ENCODE results near the gene ROR2.

The ROR2 gene

DNA sequence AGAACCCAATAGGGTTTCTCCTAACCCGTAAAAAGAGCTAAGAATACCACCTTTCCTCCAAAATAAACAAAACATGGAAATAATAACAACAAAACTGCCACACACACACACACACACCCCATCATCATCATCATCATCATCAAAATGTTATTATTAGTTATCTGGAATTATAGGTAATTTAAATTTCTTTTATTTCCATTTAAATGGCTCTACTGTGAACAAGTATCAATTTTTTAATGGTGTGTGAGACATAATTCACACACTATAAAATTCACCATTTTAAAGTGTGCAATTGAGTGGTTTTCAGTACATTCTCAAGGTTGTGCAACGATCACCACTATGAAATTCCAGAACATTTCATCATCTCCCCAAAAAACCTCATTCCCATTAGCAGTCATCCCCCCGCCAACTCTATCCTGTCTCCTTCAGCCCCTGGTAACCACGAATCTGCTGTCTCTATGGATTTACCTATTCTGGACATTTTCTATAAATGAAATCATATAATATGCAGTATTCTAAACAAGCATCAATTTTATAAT, 172.7 kb downstream of the ROR2 start:
- DNase-seq (ENCODE audit: low read depth) = peak; percentile 88
- no peak overlapping the region for H3K4me3 ChIP-seq (ENCODE audit: control insufficient read depth, low read depth, low read length)
- TF ChIP-seq, protein P1, sequence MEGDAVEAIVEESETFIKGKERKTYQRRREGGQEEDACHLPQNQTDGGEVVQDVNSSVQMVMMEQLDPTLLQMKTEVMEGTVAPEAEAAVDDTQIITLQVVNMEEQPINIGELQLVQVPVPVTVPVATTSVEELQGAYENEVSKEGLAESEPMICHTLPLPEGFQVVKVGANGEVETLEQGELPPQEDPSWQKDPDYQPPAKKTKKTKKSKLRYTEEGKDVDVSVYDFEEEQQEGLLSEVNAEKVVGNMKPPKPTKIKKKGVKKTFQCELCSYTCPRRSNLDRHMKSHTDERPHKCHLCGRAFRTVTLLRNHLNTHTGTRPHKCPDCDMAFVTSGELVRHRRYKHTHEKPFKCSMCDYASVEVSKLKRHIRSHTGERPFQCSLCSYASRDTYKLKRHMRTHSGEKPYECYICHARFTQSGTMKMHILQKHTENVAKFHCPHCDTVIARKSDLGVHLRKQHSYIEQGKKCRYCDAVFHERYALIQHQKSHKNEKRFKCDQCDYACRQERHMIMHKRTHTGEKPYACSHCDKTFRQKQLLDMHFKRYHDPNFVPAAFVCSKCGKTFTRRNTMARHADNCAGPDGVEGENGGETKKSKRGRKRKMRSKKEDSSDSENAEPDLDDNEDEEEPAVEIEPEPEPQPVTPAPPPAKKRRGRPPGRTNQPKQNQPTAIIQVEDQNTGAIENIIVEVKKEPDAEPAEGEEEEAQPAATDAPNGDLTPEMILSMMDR (conservative IDR thresholded peaks at IDR 0.05; ENCODE audit: control insufficient read depth, insufficient read depth, low read depth, low read length) = no peak

DNA sequence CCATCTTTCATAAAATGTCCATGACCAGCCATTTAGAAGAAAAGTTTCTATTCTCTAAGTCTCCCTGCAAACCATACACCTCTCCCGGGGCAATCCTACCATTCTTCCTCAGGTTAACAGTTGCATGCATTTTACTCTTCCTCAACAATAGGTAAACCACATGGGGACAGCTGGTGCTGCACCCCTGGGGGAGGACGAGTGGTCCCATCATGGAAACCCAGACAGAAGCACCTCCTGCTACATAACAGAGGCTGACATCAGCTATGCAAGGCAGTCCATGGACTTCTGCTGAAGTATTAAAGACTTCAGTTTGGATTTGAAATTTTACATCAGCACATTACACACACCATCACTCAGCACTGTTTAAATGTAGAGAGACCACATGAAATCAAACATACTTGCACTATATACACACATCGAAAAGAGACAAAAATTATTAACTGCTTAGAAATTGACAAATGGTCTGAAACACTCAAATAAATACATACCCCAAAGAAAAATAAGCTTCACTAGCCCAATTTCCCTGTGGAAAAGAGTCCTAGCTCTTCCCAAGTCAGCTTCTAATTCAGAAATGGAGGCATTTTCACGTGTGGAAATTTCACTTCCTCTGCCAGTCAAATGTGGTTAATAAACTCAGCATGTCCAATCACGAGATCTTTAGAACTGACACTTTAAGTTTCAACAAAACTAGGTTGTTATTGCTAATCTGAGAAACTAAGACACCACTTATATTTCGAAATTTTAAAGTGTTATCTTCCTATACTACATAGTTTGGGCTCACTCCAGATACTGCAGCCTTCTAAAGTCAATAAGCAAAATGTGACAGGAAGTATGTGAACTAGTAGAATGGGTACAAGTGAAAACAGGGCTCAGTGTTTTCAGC, 173.4 kb downstream of the ROR2 start:
- TF ChIP-seq, protein P1 (conservative IDR thresholded peaks at IDR 0.05; ENCODE audit: control insufficient read depth, insufficient read depth, low read depth, low read length) = no peak
- no peak overlapping the region for H3K4me3 ChIP-seq (ENCODE audit: control insufficient read depth, low read depth, low read length)
- DNase-seq (ENCODE audit: low read depth) = peak; percentile 56

DNA sequence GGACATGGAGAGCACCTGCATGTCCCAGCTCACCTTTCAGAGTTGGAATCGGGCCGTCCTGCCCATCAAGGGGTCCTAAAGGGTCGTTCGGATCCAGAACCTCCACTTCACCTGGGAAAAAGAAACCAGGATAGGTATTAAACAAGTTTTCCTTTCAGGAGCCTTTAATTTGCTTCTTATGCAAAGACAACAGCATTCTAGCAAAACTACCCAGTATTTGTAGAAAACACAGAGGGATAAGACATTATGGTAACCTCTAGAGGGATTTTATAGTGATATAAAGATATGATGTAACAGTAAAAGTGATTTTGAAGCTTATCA, 174.4 kb downstream of the ROR2 start:
- TF ChIP-seq, protein P1 (conservative IDR thresholded peaks at IDR 0.05; ENCODE audit: control insufficient read depth, insufficient read depth, low read depth, low read length) = no peak
- DNase-seq (ENCODE audit: low read depth) = no peak
- H3K4me3 ChIP-seq (ENCODE audit: control insufficient read depth, low read depth, low read length) = no peak overlapping the region

DNA sequence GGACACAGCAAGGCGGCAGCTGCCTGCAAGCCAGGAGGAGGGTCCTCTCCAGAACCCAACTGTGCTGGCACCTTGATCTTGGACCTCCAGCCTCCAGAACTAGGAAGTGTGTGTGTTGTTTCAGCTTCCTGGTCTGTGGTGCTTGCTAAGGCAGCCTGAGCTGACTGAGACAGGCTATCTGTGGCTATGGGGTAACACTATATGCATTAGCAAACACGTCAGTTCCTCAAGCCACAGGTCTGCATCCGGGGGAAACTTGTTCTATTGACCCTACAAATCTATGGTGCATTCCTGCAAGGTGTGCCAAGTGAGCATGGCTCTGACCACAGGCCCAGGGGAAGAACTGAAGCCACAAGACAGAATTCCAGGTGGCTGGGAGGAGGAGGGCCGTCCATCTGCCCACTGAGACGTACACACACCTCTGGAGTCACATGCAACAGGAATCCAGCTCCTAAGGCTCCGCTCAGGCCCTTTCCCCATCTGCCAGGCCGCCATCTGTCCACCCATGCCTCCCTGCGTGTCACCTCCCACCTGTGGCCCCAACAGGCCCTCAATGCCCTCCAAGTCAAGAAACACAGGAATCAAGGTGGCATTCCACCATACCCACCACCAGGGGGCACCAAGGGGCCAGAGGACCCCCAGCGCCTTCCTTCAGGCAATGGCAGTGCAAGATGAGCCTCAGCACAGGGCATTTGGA, 174.9 kb downstream of the ROR2 start:
- TF ChIP-seq, protein P1 (conservative IDR thresholded peaks at IDR 0.05; ENCODE audit: control insufficient read depth, insufficient read depth, low read depth, low read length) = peak; percentile 83
- no peak overlapping the region for H3K4me3 ChIP-seq (ENCODE audit: control insufficient read depth, low read depth, low read length)
- DNase-seq (ENCODE audit: low read depth) = peak; percentile 55

DNA sequence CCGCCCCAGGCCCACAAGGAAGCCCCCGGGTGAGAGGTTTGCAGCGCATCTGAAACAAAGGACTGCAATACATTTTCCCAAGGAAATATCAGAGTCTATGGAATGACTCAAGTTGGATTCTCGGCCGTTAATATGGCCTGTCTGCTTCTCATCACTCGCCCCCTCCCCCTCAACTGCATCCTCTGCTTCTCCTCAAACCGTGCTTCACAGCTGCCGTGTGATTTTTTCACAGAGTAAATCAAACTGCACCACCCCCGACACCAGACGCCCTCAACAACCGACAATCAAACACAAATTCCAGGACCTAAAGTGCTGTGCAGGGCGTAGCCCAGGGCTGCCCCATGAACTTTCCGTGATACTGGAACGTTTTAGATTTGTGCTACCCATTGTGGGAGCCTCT, 176.9 kb downstream of the ROR2 start:
- H3K4me3 ChIP-seq (ENCODE audit: control insufficient read depth, low read depth, low read length) = no peak overlapping the region
- DNase-seq (ENCODE audit: low read depth) = no peak
- TF ChIP-seq, protein P1 (conservative IDR thresholded peaks at IDR 0.05; ENCODE audit: control insufficient read depth, insufficient read depth, low read depth, low read length) = no peak

DNA sequence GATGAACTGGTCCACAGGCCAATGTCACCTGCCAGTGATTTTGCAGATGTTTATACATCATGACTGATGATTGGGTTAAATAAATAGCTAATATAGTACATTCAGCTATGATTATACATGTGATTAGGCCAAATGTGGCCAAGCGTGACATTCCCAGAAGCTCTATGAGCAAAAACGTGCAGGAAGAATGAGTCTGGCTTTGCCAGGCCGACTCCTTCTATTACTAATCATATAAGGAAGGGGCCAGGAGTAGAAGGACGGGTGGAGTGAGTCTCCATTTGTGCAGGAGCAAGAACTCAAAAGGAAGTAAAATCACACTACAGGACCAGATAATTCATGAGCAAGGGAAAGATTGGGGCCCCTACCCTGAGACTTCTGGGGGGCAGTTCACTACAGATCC, 178.2 kb downstream of the ROR2 start:
- H3K4me3 ChIP-seq (ENCODE audit: control insufficient read depth, low read depth, low read length) = no peak overlapping the region
- DNase-seq (ENCODE audit: low read depth) = peak; percentile 68
- TF ChIP-seq, protein P1 (conservative IDR thresholded peaks at IDR 0.05; ENCODE audit: control insufficient read depth, insufficient read depth, low read depth, low read length) = no peak
